VCaP (cell line): ENCODE results near the gene BBS9.

ENCODE experiments used
- H3K27ac ChIP-seq: fragments of 450-650 bp; 2 replicates; pipeline ENCODE4 v1.5.1; 2017
- TF ChIP-seq, protein P1 (sequence below): fragments of 450-650 bp; conservative IDR thresholded peaks from 2 replicates; pipeline ENCODE4 v1.5.1; 2017; ENCODE audit warnings: mild to moderate bottlenecking, moderate library complexity

BBS9 gene

GRCh38 chr7:33129806-33130153, 416 bp downstream of the BBS9 start:
- TF ChIP-seq, protein P1, sequence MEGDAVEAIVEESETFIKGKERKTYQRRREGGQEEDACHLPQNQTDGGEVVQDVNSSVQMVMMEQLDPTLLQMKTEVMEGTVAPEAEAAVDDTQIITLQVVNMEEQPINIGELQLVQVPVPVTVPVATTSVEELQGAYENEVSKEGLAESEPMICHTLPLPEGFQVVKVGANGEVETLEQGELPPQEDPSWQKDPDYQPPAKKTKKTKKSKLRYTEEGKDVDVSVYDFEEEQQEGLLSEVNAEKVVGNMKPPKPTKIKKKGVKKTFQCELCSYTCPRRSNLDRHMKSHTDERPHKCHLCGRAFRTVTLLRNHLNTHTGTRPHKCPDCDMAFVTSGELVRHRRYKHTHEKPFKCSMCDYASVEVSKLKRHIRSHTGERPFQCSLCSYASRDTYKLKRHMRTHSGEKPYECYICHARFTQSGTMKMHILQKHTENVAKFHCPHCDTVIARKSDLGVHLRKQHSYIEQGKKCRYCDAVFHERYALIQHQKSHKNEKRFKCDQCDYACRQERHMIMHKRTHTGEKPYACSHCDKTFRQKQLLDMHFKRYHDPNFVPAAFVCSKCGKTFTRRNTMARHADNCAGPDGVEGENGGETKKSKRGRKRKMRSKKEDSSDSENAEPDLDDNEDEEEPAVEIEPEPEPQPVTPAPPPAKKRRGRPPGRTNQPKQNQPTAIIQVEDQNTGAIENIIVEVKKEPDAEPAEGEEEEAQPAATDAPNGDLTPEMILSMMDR: no peak
- H3K27ac ChIP-seq: peak overlapping the region; percentile 85

DNA sequence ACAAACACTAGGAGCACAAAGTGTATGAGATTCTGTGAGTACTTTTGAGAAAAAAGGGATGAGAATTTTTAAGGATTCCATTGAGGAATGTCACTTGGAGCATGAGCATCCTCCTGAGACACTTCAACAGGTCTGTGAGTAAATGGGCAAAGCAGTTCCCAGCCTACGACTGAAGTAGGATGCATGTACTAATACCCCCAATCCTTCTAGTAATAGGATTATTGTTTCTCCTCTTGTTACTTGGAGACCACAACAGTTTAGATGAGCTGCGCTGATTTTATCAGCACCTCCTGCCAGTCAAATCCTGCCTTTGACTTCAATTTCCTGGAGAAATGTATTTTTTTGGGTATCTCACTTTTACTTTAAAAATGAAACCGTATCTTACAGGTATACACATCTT, 820 bp downstream of the BBS9 start:
- TF ChIP-seq, protein P1: no peak
- peak overlapping the region; percentile 85 for H3K27ac ChIP-seq

GRCh38 chr7:33137103-33137502, 7.7 kb downstream of the BBS9 start:
- TF ChIP-seq, protein P1: no peak
- no peak overlapping the region for H3K27ac ChIP-seq

GRCh38 chr7:33142585-33142984, 13.2 kb downstream of the BBS9 start:
- TF ChIP-seq, protein P1: no peak

DNA sequence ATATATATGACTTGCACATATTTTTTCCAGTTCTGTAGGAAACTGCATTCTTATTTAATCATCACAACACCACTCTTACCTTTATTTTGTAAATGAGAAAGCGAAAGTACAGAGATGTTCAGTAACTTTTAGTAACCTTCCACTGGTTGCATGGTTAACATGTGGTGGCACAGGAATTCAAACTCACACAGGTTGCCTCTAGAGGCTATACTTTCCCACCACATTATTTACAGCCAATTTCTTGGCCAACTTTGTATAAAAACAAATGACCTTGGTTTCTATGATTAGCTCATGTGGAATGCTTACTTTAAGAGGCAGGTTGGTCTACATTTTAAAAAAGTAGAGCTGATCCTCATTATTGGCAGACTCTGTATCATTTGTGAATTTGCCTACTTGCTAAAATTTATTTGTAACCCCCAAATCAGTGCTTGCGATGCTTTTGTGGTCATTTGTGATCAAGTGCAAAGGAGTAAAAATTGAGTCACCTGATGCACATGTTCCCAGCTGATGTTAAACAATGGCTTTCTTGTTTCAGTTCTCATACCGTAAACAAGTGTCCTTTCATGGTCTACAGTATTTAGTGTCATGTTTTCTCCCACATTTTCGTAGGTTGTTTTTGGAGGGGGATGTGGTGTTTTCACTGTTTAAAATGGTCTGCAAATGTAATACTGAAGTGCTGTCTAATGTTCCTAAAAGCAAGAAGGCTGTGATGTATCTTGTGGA, 14.8 kb downstream of the BBS9 start:
- TF ChIP-seq, protein P1: no peak
- H3K27ac ChIP-seq: no peak overlapping the region

More at GRCh38 chr7:33142585-33142984, 13.2 kb downstream of the BBS9 start:
- no peak overlapping the region for H3K27ac ChIP-seq

DNA sequence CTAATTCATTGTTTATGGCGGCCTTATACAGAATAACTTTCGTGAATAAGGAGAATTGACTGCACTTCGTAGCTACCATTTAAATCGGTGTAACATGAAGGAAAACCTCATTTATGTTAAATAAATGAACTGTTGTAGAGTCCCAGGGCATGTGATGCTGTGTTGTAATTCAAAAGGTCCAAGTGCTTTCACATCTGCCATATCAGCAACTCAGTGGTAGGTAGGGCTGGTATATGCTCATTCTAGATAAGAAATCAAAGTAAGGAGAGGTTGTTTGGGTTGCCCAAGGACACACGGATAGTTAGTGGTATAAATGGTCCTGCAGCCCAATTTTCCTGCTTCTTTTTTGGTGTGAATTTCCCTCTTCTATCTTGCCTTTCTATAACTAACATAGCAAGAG, 15.8 kb downstream of the BBS9 start:
- TF ChIP-seq, protein P1: no peak
- H3K27ac ChIP-seq: no peak overlapping the region

- no peak overlapping the region for H3K27ac ChIP-seq
- TF ChIP-seq, protein P1: no peak
These were observed 22.7 kb downstream of the BBS9 start for GRCh38 chr7:33152087-33152486.
